HepG2 (cell line): Measurements from ENCODE around the gene CEBPG. TPM values are rescaled to one million over a fixed set of nuclear protein-coding genes. Genes with fewer than 3 reads are reported as not detected.

Experiments
- ATAC-seq: fragments of 200-7000 bp; cut with Tn5 transposase; 3 replicates; pipeline ENCODE4 v1.9.1; 2020; ENCODE audit warnings: mild to moderate bottlenecking, moderate library complexity
- BruUV-seq: library from RNA; stranded (reverse); fragments of 400-500 nt; replicated peaks from 2 replicates; lab custom pipeline; 2021; lab: Mats Ljungman, UMichigan
- CTCF ChIA-PET: fragments of 300-600 bp; formaldehyde crosslinking; extraction: SDS; loops from one replicate; lab custom pipeline; 2021; ENCODE audit warnings: low total read pairs, inconsistent platforms, low intra/inter-chr PET ratio; lab: Yijun Ruan, JAX
- POLR2A ChIA-PET: fragments of 350-600 bp; sonication (Branson Sonifier 250); formaldehyde crosslinking; loops from one replicate; lab custom pipeline; 2020; ENCODE audit warnings: antibody characterized with exemption, inconsistent platforms; lab: Yijun Ruan, JAX
- DNase-seq: peaks from one replicate; pipeline ENCODE4 v3.0.0-alpha.2; 2015; ENCODE audit warnings: low spot score
- FAIRE-seq: peaks from 3 replicates; lab custom pipeline; 2011; peaks lifted over from hg19 to GRCh38; lab: Jason Lieb, UNC
- H2AFZ ChIP-seq: one replicate; pipeline ENCODE4 v1.6.1; 2011; ENCODE audit warnings: low read length, inconsistent platforms
- H3K27ac ChIP-seq: fragments of 300-600 bp; 3 replicates; pipeline ENCODE4 v1.8.0; 2011; ENCODE audit warnings: mixed run types, mild to moderate bottlenecking, mixed read lengths, low read length, inconsistent platforms; ENCODE audit not compliant: insufficient read depth; ENCODE audit errors: extremely low read length
- H3K27me3 ChIP-seq, 2 experiments: fragments of 200-600 bp in 1 of 2; 2 replicates in 1 of 2; 3 replicates in 1 of 2; pipeline versions ENCODE4 v1.6.0 to v1.8.0; 2011; ENCODE audit warnings: low read length in 2 of 2, mild to moderate bottlenecking in 2 of 2, moderate library complexity in 2 of 2, inconsistent platforms in 1 of 2; ENCODE audit not compliant: insufficient read depth in 2 of 2, control insufficient read depth in 1 of 2
- H3K36me3 ChIP-seq, 2 experiments: fragments of 200-600 bp in 1 of 2; replicated peaks in 1 of 2; 2 replicates in 1 of 2; 3 replicates in 1 of 2; pipeline versions ENCODE4 v1.5.1 to v1.8.0; 2011; ENCODE audit warnings: low read length in 2 of 2, inconsistent platforms in 1 of 2; ENCODE audit not compliant: insufficient read depth in 2 of 2, control insufficient read depth in 1 of 2
- H3K4me1 ChIP-seq: 2 replicates; pipeline ENCODE4 v1.5.1; 2012; ENCODE audit warnings: low read length, inconsistent platforms; ENCODE audit not compliant: insufficient read depth
- H3K4me2 ChIP-seq: 2 replicates; pipeline ENCODE4 v1.6.0; 2011; ENCODE audit warnings: low read depth, low read length, inconsistent platforms
- H3K4me3 ChIP-seq, 3 experiments: fragments of 200-600 bp in 1 of 3; sonication (generic), shearing (Covaris generic) in 1 of 3; replicated peaks in 1 of 3; 2 replicates each; pipeline ENCODE4 v1.5.1; 2011 to 2016; ENCODE audit warnings: low read length in 3 of 3, inconsistent platforms in 2 of 3, low read depth in 2 of 3, mild to moderate bottlenecking in 2 of 3, control low read depth in 1 of 3, mixed read lengths in 1 of 3; ENCODE audit not compliant: insufficient read depth in 1 of 3
- H3K79me2 ChIP-seq: one replicate; pipeline ENCODE4 v1.6.1; 2011; ENCODE audit warnings: low read length, inconsistent platforms; ENCODE audit not compliant: insufficient read depth
- H3K9ac ChIP-seq: 2 replicates; pipeline ENCODE4 v1.6.0; 2011; ENCODE audit warnings: mild to moderate bottlenecking, low read depth, low read length, inconsistent platforms; ENCODE audit not compliant: insufficient read depth
- H3K9me3 ChIP-seq: 2 replicates; pipeline ENCODE4 v1.5.1; 2012; ENCODE audit warnings: mild to moderate bottlenecking, low read length
- H4K20me1 ChIP-seq: 2 replicates; pipeline ENCODE4 v1.6.0; 2011; ENCODE audit warnings: inconsistent platforms, mild to moderate bottlenecking, low read length, moderate library complexity; ENCODE audit not compliant: insufficient read depth
- CBX2 ChIP-seq, 2 experiments: fragments of 200-600 bp in 1 of 2; sonication (generic); formaldehyde crosslinking in 1 of 2; IDR thresholded peaks; 2 replicates each; pipeline versions ENCODE4 v1.7.0 to v1.8.1; 2018 to 2022; ENCODE audit warnings: low read depth in 2 of 2, low read length in 1 of 2, mild to moderate bottlenecking in 1 of 2, missing genetic modification reagents in 1 of 2
- CEBPB ChIP-seq: IDR thresholded peaks from 2 replicates; pipeline ENCODE4 v1.6.1; 2011; ENCODE audit warnings: low read depth, low read length, improper control_type of control experiment, borderline replicate concordance
- TCF7 ChIP-seq: sonication (generic); IDR thresholded peaks from 2 replicates; pipeline ENCODE4 v1.6.1; 2016; ENCODE audit warnings: antibody characterized with exemption, low read depth
- ZNF121 ChIP-seq: sonication (generic); formaldehyde crosslinking; IDR thresholded peaks from 2 replicates; pipeline ENCODE4 v1.5.0; 2020; ENCODE audit warnings: mild to moderate bottlenecking, missing genetic modification reagents
- ZNF256 ChIP-seq: sonication (generic); formaldehyde crosslinking; conservative IDR thresholded peaks from 2 replicates; pipeline ENCODE4 v1.4.0; 2020; ENCODE audit warnings: missing genetic modification reagents
- WGBS: methylation state at CpG from one replicate; pipeline ENCODE4 v1.1.6; 2017; ENCODE audit warnings: low lambda C conversion rate; 5-methylcytosine and 5-hydroxymethylcytosine counted together
- in situ Hi-C: cut with HindIII; loops from 2 replicates; pipeline ENCODE4 v1.10.0; 2017; ENCODE audit warnings: low pct_unique_long_range_greater_than_20kb; ENCODE audit not compliant: extremely low pct_ligation_motif_present
- intact Hi-C: fragments of 100-400 bp; cut with micrococcal nuclease; formaldehyde crosslinking; loops from one replicate; pipeline ENCODE4 v1.10.0; 2022; ENCODE audit not compliant: unreplicated experiment
- polyA plus RNA-seq, 8 experiments: library from polyadenylated mRNA; depleted of rRNA in 3 of 8; stranded (reverse) in 7 of 8; unstranded in 1 of 8; fragments of >200 nt; fragmentation: Illumina TruSeq in 4 of 8; extraction: Trizol in 4 of 8; gene quantifications; 2 replicates each; pipeline versions ENCODE4 v1.2.1 to v1.2.3, GENCODE V29; 2011 to 2016; ENCODE audit warnings: low read depth in 4 of 8, missing spikeins in 1 of 8, mixed read lengths in 1 of 8; ENCODE audit not compliant: insufficient read depth in 1 of 8
- total RNA-seq, 5 experiments: library from RNA; depleted of rRNA; stranded (reverse); fragments of >200 nt; fragmentation: Illumina TruSeq; extraction: Trizol; gene quantifications; 2 replicates each; pipeline ENCODE4 v1.2.3, GENCODE V29; 2016; ENCODE audit warnings: low read depth in 1 of 5
- TF ChIP-seq, protein P1 (sequence below): sonication (generic); formaldehyde crosslinking; IDR thresholded peaks from 2 replicates; pipeline ENCODE4 v1.5.0; 2020; ENCODE audit warnings: mild to moderate bottlenecking, missing genetic modification reagents, borderline replicate concordance
- TF ChIP-seq, protein P2 (sequence below): sonication (generic); formaldehyde crosslinking; IDR thresholded peaks from 2 replicates; pipeline ENCODE4 v1.4.0; 2020; ENCODE audit warnings: missing genetic modification reagents

The CEBPG gene
- total and polyA plus RNA-seq, 2 of the 13 experiments (the other 11 are each of a cell fraction or from before 2014, with no cell fraction given), result 25.7 to 34.3 TPM

DNA sequence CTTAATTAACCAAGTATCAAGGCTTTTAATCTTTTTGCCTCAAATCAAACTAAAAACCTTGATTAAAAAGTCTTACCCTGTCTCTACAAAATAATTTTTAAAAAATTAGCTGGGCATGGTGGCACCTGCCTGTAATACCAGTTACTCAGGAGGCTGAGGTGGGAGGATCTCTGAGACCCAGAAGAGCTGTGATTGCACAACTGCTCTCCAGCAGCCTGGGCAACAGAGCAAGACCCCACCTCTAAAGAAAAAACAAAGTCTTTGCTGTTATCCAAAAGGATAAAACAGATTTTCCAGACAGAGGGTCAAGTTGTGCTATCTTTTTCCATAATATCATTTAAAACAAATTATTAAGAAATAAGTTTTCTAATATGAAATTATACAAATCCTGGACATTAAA lies 26.8 kb upstream of the CEBPG start:
- Histone ChIP-seq H3K79me2 (no peaks in the 10 kb centered on the region), H4K20me1 (no peaks in the 10 kb centered on the region), H3K4me3 (no peak overlapping the region), H3K27ac (no peak overlapping the region), H3K4me2 (no peak overlapping the region), H3K9ac (no peak overlapping the region), H3K9me3 (no peaks in the 10 kb centered on the region), H3K4me1 (peaks cover 54% of the 10 kb centered on the region), H3K36me3 (no peaks in the 10 kb centered on the region), H2AFZ (no peak overlapping the region), H3K27me3 (no peaks in the 10 kb centered on the region)
- in situ Hi-C loops, result no loop called here
- intact Hi-C loops, result no loop called here
- DNase-seq (no peak), FAIRE-seq (no peak), ATAC-seq (no peak)
- ChIA-PET POLR2A (no interaction called here), CTCF (no interaction called here)
- no TSS peak for BruUV-seq
- TF ChIP-seq TCF7 (no peak), CEBPB (peak; percentile 45), ZNF121 (CRISPR knock-in tag) (peak; percentile 86)

DNA sequence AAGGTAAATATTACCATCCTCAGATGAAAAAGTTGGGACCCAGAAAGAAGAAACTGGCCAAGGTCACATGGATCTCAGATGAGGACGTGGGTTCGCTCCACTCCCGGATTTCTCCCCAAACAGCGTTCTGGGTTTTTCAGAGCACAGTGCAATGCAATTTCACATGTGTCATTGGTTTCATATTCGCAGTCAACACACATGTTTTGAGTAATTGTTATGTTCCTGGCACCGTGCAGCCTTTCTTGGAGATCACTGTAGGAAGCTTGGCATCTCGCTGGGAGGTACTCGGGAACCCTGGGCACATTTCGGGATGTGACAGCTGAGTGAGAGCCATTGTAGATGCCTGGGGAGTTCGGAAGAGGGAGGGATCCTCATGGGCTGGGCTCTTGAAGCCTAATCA lies 26.2 kb upstream of the CEBPG start:
- no peaks in the 10 kb centered on the region for H3K79me2 ChIP-seq
- CTCF ChIA-PET, result no interaction called here
- H3K4me1 ChIP-seq, result peaks cover 48% of the 10 kb centered on the region
- DNase-seq, result no peak
- intact Hi-C loops (no loop called here), in situ Hi-C loops (no loop called here)
- no peak overlapping the region for H3K4me3 ChIP-seq
- no peak overlapping the region for H3K9ac ChIP-seq
- H3K36me3 ChIP-seq, result no peaks in the 10 kb centered on the region
- BruUV-seq, result no TSS peak
- H3K27ac ChIP-seq, result no peak overlapping the region
- H2AFZ ChIP-seq, result no peak overlapping the region
- TF ChIP-seq ZNF256 (CRISPR knock-in tag) (no peak), CBX2 (IDR thresholded peaks at IDR 0.05; ENCODE audit: low read depth, low read length) (no peak), CBX2 (CRISPR knock-in tag; IDR thresholded peaks at IDR 0.05; ENCODE audit: low read depth) (no peak)
- TF ChIP-seq, protein P1, sequence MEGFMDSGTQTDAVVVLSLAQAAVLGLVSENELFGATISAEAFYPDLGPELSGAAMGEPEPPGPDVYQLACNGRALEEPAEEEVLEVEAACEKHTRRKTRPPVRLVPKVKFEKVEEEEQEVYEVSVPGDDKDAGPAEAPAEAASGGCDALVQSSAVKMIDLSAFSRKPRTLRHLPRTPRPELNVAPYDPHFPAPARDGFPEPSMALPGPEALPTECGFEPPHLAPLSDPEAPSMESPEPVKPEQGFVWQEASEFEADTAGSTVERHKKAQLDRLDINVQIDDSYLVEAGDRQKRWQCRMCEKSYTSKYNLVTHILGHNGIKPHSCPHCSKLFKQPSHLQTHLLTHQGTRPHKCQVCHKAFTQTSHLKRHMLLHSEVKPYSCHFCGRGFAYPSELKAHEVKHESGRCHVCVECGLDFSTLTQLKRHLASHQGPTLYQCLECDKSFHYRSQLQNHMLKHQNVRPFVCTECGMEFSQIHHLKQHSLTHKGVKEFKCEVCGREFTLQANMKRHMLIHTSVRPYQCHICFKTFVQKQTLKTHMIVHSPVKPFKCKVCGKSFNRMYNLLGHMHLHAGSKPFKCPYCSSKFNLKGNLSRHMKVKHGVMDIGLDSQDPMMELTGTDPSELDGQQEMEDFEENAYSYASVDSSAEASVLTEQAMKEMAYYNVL (CRISPR knock-in tag), result no peak
- TF ChIP-seq, protein P2, sequence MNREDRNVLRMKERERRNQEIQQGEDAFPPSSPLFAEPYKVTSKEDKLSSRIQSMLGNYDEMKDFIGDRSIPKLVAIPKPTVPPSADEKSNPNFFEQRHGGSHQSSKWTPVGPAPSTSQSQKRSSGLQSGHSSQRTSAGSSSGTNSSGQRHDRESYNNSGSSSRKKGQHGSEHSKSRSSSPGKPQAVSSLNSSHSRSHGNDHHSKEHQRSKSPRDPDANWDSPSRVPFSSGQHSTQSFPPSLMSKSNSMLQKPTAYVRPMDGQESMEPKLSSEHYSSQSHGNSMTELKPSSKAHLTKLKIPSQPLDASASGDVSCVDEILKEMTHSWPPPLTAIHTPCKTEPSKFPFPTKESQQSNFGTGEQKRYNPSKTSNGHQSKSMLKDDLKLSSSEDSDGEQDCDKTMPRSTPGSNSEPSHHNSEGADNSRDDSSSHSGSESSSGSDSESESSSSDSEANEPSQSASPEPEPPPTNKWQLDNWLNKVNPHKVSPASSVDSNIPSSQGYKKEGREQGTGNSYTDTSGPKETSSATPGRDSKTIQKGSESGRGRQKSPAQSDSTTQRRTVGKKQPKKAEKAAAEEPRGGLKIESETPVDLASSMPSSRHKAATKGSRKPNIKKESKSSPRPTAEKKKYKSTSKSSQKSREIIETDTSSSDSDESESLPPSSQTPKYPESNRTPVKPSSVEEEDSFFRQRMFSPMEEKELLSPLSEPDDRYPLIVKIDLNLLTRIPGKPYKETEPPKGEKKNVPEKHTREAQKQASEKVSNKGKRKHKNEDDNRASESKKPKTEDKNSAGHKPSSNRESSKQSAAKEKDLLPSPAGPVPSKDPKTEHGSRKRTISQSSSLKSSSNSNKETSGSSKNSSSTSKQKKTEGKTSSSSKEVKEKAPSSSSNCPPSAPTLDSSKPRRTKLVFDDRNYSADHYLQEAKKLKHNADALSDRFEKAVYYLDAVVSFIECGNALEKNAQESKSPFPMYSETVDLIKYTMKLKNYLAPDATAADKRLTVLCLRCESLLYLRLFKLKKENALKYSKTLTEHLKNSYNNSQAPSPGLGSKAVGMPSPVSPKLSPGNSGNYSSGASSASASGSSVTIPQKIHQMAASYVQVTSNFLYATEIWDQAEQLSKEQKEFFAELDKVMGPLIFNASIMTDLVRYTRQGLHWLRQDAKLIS (CRISPR knock-in tag), result no peak
- H4K20me1 ChIP-seq, result no peaks in the 10 kb centered on the region
- no peaks in the 10 kb centered on the region for H3K27me3 ChIP-seq
- no peak overlapping the region for H3K4me2 ChIP-seq
- POLR2A ChIA-PET, result interaction anchor here (1.6 to 3.5 kb wide), 4 partner anchors 27 to 45 kb away, joined by 9 to 50 read pairs (median 20); partner anchors contain the start of genes CEBPA and CEBPG
- FAIRE-seq, result no peak
- whole genome bisulfite sequencing, result 97% methylated on average over 7 of the region's 10 CpGs
- H3K9me3 ChIP-seq, result no peaks in the 10 kb centered on the region
- no peak for ATAC-seq
